ENCODE data around the gene CTTNBP2NL. TPM values are rescaled to one million over a fixed set of nuclear protein-coding genes. Genes with fewer than 3 reads are reported as not detected.

The CTTNBP2NL gene
- total RNA-seq, 1 donor from 2014 or later: 24.8 TPM

DNA sequence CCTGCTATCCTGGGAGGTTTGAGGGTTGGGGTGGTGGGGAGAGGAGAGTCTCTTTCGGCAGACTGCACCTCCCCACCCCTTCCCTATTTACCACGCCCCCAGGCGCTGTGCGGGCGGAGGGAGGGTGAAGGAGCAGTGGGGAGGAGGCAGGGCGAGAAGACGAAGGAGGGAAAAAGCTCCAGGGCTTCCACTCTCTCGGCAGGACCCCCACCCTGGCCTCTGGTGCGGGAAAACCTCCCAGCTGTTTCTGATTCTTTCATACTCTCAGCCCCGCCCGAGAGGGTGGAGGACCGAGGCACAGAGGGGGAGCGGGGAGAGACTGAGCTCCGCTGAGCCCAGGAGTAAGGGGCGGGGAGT, 111.9 kb downstream of the CTTNBP2NL start:
- H3K4me1 ChIP-seq: peaks cover 37% of the 10 kb centered on the region
- DNase-seq (ENCODE audit: extremely low spot score in 2 of 2): no peak
- H3K4me3 ChIP-seq: peak overlapping the region; percentile 67 to 83
- peak in 1 of 2 donors; percentile 64 for TF ChIP-seq POLR2AphosphoS5 (IDR thresholded peaks at IDR 0.05; ENCODE audit: insufficient read depth in 1 of 2, low read depth in 1 of 2)
- no peak for TF ChIP-seq POLR2A (IDR thresholded peaks at IDR 0.05)
- H3K27me3 ChIP-seq: no peaks in the 10 kb centered on the region
- H3K36me3 ChIP-seq: no peaks in the 10 kb centered on the region
- H3K27ac ChIP-seq: peak overlapping the region; percentile 79
- intact Hi-C loops (cut with DNase I): no loop called here
- H3K9me3 ChIP-seq: no peaks in the 10 kb centered on the region

DNA sequence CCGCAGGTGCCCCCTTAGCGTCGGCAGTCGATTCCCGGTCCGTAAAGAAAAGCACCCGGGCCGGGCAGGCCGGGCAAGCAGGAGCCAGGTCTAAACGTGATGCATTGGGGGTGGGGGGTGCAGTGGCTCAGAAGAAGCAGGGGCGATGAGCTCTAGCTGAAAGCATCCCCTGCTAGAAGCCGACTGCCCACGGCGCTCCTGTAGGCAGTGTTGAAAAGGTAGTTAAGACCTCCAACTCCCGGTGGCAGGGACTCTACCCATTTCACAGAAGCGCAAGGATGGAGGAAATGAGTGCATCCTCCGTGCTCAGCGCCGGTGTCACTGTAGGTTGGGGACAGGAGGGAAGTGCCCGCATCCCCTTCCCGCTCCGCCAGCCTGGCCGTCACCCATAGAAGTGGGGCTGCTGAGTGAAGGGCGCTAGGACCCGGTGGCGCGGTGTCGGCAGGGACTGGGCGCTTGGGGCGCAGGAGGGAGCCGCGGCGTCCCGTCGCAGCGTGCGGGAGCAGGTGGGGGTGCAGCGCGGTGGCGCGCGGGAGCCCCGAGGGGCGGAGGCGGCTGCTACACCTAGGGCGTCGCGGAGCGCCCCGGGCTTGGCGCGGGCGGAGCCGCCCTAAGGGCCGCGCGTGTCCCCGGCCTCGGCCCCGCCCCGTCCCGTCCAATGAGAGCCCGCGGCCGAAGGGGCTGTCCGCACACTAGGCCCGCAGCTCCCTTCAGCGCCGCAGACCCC, 112.4 kb downstream of the CTTNBP2NL start, which contains the start of gene WNT2B:
Gene WNT2B (plus strand): TSS at position 688 of the 727 bp plus-strand sequence. CDS start 298 bp downstream, outside the sequence.
- intact Hi-C loops (cut with DNase I): no loop called here
- no peaks in the 10 kb centered on the region for H3K9me3 ChIP-seq
- peaks cover 38% of the 10 kb centered on the region for H3K4me1 ChIP-seq
- DNase-seq (ENCODE audit: extremely low spot score in 2 of 2): no peak
- no peaks in the 10 kb centered on the region for H3K36me3 ChIP-seq
- TF ChIP-seq POLR2AphosphoS5 (IDR thresholded peaks at IDR 0.05; ENCODE audit: insufficient read depth in 1 of 2, low read depth in 1 of 2): peak in 1 of 2 donors; percentile 20
- TF ChIP-seq, protein P1, sequence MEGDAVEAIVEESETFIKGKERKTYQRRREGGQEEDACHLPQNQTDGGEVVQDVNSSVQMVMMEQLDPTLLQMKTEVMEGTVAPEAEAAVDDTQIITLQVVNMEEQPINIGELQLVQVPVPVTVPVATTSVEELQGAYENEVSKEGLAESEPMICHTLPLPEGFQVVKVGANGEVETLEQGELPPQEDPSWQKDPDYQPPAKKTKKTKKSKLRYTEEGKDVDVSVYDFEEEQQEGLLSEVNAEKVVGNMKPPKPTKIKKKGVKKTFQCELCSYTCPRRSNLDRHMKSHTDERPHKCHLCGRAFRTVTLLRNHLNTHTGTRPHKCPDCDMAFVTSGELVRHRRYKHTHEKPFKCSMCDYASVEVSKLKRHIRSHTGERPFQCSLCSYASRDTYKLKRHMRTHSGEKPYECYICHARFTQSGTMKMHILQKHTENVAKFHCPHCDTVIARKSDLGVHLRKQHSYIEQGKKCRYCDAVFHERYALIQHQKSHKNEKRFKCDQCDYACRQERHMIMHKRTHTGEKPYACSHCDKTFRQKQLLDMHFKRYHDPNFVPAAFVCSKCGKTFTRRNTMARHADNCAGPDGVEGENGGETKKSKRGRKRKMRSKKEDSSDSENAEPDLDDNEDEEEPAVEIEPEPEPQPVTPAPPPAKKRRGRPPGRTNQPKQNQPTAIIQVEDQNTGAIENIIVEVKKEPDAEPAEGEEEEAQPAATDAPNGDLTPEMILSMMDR (IDR thresholded peaks at IDR 0.05): no peak
- TF ChIP-seq POLR2A (IDR thresholded peaks at IDR 0.05): peak in 1 of 2 donors; percentile 31
- H3K4me3 ChIP-seq: peak within 1 kb of the TSS; percentile 67 to 83
- no peaks in the 10 kb centered on the region for H3K27me3 ChIP-seq
- peak within 1 kb of the TSS; percentile 79 for H3K27ac ChIP-seq

DNA sequence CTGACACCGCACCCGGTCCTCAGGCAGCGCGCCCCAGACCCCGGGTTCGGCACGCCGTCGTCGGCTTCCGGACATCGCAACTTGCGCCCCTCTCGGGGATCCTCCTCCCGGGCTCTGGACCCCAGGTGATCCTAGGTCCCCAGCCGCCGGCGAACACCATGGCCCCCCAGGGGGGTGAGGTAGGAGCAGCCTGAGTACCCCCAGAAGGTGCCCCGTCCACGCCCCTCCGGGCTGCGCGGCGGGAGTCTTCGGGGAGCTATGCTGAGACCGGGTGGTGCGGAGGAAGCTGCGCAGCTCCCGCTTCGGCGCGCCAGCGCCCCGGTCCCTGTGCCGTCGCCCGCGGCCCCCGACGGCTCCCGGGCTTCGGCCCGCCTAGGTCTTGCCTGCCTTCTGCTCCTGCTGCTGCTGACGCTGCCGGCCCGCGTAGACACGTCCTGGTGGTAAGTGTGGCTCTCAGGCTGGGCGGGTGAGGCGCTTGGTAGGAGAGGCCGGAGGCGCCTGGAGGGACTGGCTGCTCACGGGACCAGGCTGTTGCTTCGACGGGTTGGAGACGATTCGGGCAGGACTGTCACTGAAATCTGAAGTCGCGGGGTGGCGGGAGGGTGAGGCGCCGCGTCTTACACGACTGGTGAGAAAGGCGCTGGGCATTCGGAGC, 113.1 kb downstream of the CTTNBP2NL start:
- Histone ChIP-seq H3K27me3 (no peaks in the 10 kb centered on the region), H3K36me3 (no peaks in the 10 kb centered on the region), H3K4me3 (peak overlapping the region; percentile 67 to 83), H3K4me1 (peaks cover 40% of the 10 kb centered on the region), H3K9me3 (no peaks in the 10 kb centered on the region), H3K27ac (peak overlapping the region; percentile 79)
- no peak for DNase-seq (ENCODE audit: extremely low spot score in 2 of 2)
- intact Hi-C loops (cut with DNase I): no loop called here
- TF ChIP-seq, protein P1 (IDR thresholded peaks at IDR 0.05): no peak
- TF ChIP-seq POLR2AphosphoS5 (IDR thresholded peaks at IDR 0.05; ENCODE audit: insufficient read depth in 1 of 2, low read depth in 1 of 2): peak in 1 of 2 donors; percentile 19

DNA sequence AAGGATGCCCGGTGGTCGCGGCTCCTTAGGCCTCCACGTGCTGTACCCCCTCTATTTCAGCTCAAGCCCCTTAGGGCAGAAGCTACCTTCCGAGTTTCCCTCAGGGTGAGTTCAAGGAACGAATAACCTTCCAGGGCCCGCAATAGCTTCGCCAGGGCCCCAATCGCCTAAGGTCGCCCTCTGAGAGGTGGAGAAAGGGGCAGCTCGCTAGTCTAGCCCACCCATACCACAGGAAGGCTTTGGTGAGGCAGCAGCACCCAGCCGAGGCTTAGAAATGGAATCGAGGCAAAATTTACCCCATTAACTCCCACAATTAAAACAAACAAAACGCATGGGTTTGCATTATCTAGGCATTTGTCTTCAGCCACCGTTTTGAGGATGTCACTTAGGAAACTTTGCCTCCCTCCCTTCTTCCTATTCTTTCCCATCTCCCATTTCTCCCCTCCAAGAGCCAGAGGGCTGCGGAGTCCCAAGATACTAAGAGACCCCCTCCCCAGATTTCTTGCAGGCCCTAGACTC, 113.7 kb downstream of the CTTNBP2NL start:
- Histone ChIP-seq H3K9me3 (no peaks in the 10 kb centered on the region), H3K36me3 (no peaks in the 10 kb centered on the region), H3K4me3 (peak overlapping the region; percentile 67 to 83), H3K27me3 (no peaks in the 10 kb centered on the region), H3K27ac (peak overlapping the region; percentile 79), H3K4me1 (peaks cover 39% of the 10 kb centered on the region)
- TF ChIP-seq, protein P1 (IDR thresholded peaks at IDR 0.05): no peak
- TF ChIP-seq POLR2A (IDR thresholded peaks at IDR 0.05): no peak
- TF ChIP-seq POLR2AphosphoS5 (IDR thresholded peaks at IDR 0.05; ENCODE audit: insufficient read depth in 1 of 2, low read depth in 1 of 2): no peak
- intact Hi-C loops (cut with DNase I): no loop called here
- no peak for DNase-seq (ENCODE audit: extremely low spot score in 2 of 2)

DNA sequence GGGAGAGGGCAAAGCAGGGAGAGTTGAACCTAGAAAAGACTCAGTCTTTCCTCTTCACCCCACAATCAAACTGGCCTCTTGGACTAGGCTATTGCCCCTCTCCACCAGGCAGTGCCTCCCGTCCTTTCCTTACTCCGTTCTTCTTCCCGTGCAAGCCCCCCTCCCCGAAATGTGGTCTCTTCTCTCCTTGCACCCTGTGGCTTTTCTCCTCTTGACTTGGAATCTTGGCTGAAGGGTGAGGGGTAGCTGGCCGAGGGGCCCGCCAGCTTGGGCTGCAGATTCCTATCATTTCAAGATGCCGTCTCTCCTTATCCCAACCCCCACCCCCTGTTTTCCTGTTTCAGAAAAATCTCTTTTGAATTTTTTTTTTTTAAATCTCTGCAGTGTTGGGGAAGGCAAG, 114.3 kb downstream of the CTTNBP2NL start:
- H3K36me3 ChIP-seq: no peaks in the 10 kb centered on the region
- H3K4me3 ChIP-seq: peak overlapping the region; percentile 67 to 83
- H3K27ac ChIP-seq: peak overlapping the region; percentile 79
- DNase-seq (ENCODE audit: extremely low spot score in 2 of 2): no peak
- no peaks in the 10 kb centered on the region for H3K9me3 ChIP-seq
- peaks cover 42% of the 10 kb centered on the region for H3K4me1 ChIP-seq
- no peak for TF ChIP-seq POLR2AphosphoS5 (IDR thresholded peaks at IDR 0.05; ENCODE audit: insufficient read depth in 1 of 2, low read depth in 1 of 2)
- TF ChIP-seq POLR2A (IDR thresholded peaks at IDR 0.05): no peak
- TF ChIP-seq, protein P1 (IDR thresholded peaks at IDR 0.05): no peak
- intact Hi-C loops (cut with DNase I): no loop called here
- no peaks in the 10 kb centered on the region for H3K27me3 ChIP-seq

Small RNA genes lying within 50 kb of the gene (microRNA-seq; reads per million reads assigned to microRNA genes)
- not detected for gene MIR4256 (ENCODE audit: borderline number of aligned reads, borderline replicate concordance)

Small RNA genes lying within 50 kb of the gene (small RNA-seq; reads per million reads assigned to genes)
- not detected for gene RF01210

Other genes with a start within 250 kb of the CTTNBP2NL start
- gene WNT2B, start 112.8 kb downstream of the CTTNBP2NL start, total RNA-seq: 16.0 TPM
- gene ST7L, start 222.9 kb downstream of the CTTNBP2NL start, total RNA-seq: 16.7 TPM
- gene CAPZA1, start 223.6 kb downstream of the CTTNBP2NL start, total RNA-seq: 126 TPM

Measured in vagina (tissue), 2 donors.